GM04503 (cell line): ENCODE measurements around the gene PKD1.
A peak's percentile ranks its signal among the peaks of the same experiment; 100 is the strongest.

Source experiments
- DNase-seq: peaks from one replicate; pipeline ENCODE4 v3.0.0-alpha.2; 2012; ENCODE audit warnings: low read depth

Gene PKD1

GRCh38 chr16:2170080-2170479 lies 34.4 kb upstream of the PKD1 start:
- DNase-seq = no peak

- no peak for DNase-seq
Measured at GRCh38 chr16:2167068-2167638, 31.5 kb upstream of the PKD1 start.

- no peak for DNase-seq
Measured at GRCh38 chr16:2166263-2167067, 30.8 kb upstream of the PKD1 start.

GRCh38 chr16:2165861-2166260 lies 30.2 kb upstream of the PKD1 start:
- DNase-seq = no peak

- DNase-seq = no peak
Measured at GRCh38 chr16:2163211-2163881, 27.6 kb upstream of the PKD1 start.

- DNase-seq = no peak
Measured at GRCh38 chr16:2162676-2163118, 27.0 kb upstream of the PKD1 start.

GRCh38 chr16:2161911-2162310 lies 26.2 kb upstream of the PKD1 start:
- DNase-seq = no peak

- no peak for DNase-seq
Measured at GRCh38 chr16:2160915-2161551, 25.3 kb upstream of the PKD1 start.

- no peak for DNase-seq
Measured at GRCh38 chr16:2159175-2159838, 23.6 kb upstream of the PKD1 start.

- no peak for DNase-seq
Measured at GRCh38 chr16:2158262-2158638, 22.6 kb upstream of the PKD1 start.

- no peak for DNase-seq
Measured at GRCh38 chr16:2157480-2158261, 22.0 kb upstream of the PKD1 start.

GRCh38 chr16:2156849-2157224 lies 21.1 kb upstream of the PKD1 start:
- no peak for DNase-seq

GRCh38 chr16:2155977-2156848 lies 20.5 kb upstream of the PKD1 start:
- DNase-seq = no peak

GRCh38 chr16:2155091-2155950 lies 19.6 kb upstream of the PKD1 start, which contains the start of gene TRAF7:
TSS of gene TRAF7 (plus strand) at chr16:2155782. CDS start at chr16:2163921, 8,139 bp downstream.
- peak; percentile 100 for DNase-seq

GRCh38 chr16:2154533-2155090 lies 18.9 kb upstream of the PKD1 start:
- no peak for DNase-seq

GRCh38 chr16:2152695-2153506 lies 17.2 kb upstream of the PKD1 start:
- no peak for DNase-seq

- DNase-seq = no peak
Measured at GRCh38 chr16:2151188-2152091, 15.7 kb upstream of the PKD1 start.
